ENCODE measurements around the gene EIF3M. TPM values are rescaled to one million over a fixed set of nuclear protein-coding genes. Genes with fewer than 3 reads are reported as not detected.

EIF3M gene
- total and polyA plus RNA-seq, 2 of the 8 experiments (the other 6 are each of a cell fraction or from before 2014, with no cell fraction given), result 302 to 444 TPM

DNA sequence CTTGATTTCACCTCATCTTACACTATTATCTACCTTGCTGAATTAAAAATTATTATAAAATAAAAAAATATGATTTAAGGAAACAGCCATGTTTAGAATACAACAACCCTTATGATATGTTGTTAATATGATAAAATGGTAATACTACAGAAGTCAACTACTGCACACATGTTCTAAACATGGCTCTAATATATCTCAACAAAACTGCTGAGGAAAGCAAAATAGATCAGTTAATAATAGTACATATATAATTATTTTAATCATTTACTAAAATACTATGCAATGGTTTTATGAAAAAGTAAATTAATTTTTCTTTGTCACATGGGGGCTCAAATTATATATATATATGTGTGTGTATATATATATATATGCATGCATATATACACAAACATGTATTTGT, 57.7 kb downstream of the EIF3M start:
- H3K4me2 ChIP-seq (ENCODE audit: insufficient read depth in 1 of 2, low read depth in 2 of 2, low read length in 2 of 2), result no peak overlapping the region
- H4K8ac ChIP-seq (ENCODE audit: extremely low read depth, insufficient read depth, low read length), result no peak overlapping the region
- H3K79me2 ChIP-seq (ENCODE audit: control insufficient read depth in 1 of 2, insufficient read depth in 2 of 2, low read length in 2 of 2), result no peaks in the 10 kb centered on the region
- no peak overlapping the region for H3K4ac ChIP-seq (replicated peaks; ENCODE audit: insufficient read length, low read depth, low read length)
- H2AFZ ChIP-seq (ENCODE audit: low read length), result no peak overlapping the region
- H3K9me3 ChIP-seq (ENCODE audit: insufficient read depth in 2 of 2, low read depth in 1 of 2, low read length in 1 of 2), result no peaks in the 10 kb centered on the region
- CTCF ChIA-PET (ENCODE audit: partially characterized antibody), result interaction anchor here (0.9 kb wide), 1 partner anchor 18 kb away, joined by 3 read pairs; no protein-coding TSS in a partner anchor
- peaks cover 0 to 1% of the 10 kb centered on the region in 2 experiments for H4K20me1 ChIP-seq (replicated peaks in 1 of 2; ENCODE audit: control insufficient read depth in 1 of 2, insufficient read depth in 2 of 2, low read length in 2 of 2)
- no peak overlapping the region for H2BK120ac ChIP-seq (replicated peaks; ENCODE audit: low read depth, low read length)
- H3K14ac ChIP-seq (ENCODE audit: insufficient read length), result no peak overlapping the region
- H3K4me1 ChIP-seq (replicated peaks in 1 of 4; ENCODE audit: control insufficient read depth in 3 of 4, insufficient read depth in 4 of 4, low read length in 3 of 4), result no peaks in the 10 kb centered on the region
- no peak overlapping the region for H3K23ac ChIP-seq (ENCODE audit: insufficient read length)
- POLR2A ChIA-PET (ENCODE audit: partially characterized antibody), result no interaction called here
- no peak for FAIRE-seq
- no peak for DNase-seq (ENCODE audit: low read depth in 1 of 2, low spot score in 2 of 2)
- H2AK5ac ChIP-seq (ENCODE audit: low read depth, low read length), result no peak overlapping the region
- no peaks in the 10 kb centered on the region for H3K23me2 ChIP-seq (ENCODE audit: low read depth, low read length)
- H3K9ac ChIP-seq (replicated peaks in 1 of 4; ENCODE audit: extremely low read depth in 1 of 4, low read depth in 3 of 4, low read length in 3 of 4), result no peak overlapping the region
- H2BK15ac ChIP-seq (ENCODE audit: low read length), result no peak overlapping the region
- no peak overlapping the region for H2BK12ac ChIP-seq (ENCODE audit: low read depth, low read length)
- H3K36me3 ChIP-seq (ENCODE audit: control insufficient read depth in 2 of 4, insufficient read depth in 4 of 4, low read length in 3 of 4), result no peaks in the 10 kb centered on the region
- no peak overlapping the region for H4K91ac ChIP-seq (replicated peaks; ENCODE audit: insufficient read length, low read length)
- no peak overlapping the region for H2BK5ac ChIP-seq (ENCODE audit: low read depth, low read length)
- H3K27me3 ChIP-seq (replicated peaks in 1 of 4; ENCODE audit: control insufficient read depth in 3 of 4, extremely low read depth in 1 of 4, insufficient read depth in 3 of 4, low read length in 3 of 4), result no peaks in the 10 kb centered on the region
- no peak overlapping the region for H2BK20ac ChIP-seq (ENCODE audit: low read length)
- H3K4me3 ChIP-seq (ENCODE audit: extremely low read depth in 1 of 4, insufficient read depth in 2 of 4, low read depth in 3 of 4, low read length in 4 of 4), result no peak overlapping the region
- H3K56ac ChIP-seq (replicated peaks; ENCODE audit: insufficient read length, low read depth, low read length), result no peak overlapping the region
- H3K79me1 ChIP-seq (ENCODE audit: low read depth, low read length), result no peaks in the 10 kb centered on the region
- H3K18ac ChIP-seq (ENCODE audit: extremely low read depth, low read length), result no peak overlapping the region
- H4K5ac ChIP-seq (ENCODE audit: insufficient read length, low read depth, low read length), result no peak overlapping the region
- H3K27ac ChIP-seq (ENCODE audit: low read depth, low read length), result no peak overlapping the region
- TF ChIP-seq BRCA1 (IDR thresholded peaks at IDR 0.05; ENCODE audit: low read depth, low read length) (no peak), TAF7 (optimal IDR thresholded peaks at IDR 0.05; ENCODE audit: borderline replicate concordance, low read depth, low read length) (no peak), NRF1 (IDR thresholded peaks at IDR 0.05; ENCODE audit: low read depth, low read length) (no peak)

Data from H1 (cell line).